ENCODE data around the gene SH3YL1.

DNA sequence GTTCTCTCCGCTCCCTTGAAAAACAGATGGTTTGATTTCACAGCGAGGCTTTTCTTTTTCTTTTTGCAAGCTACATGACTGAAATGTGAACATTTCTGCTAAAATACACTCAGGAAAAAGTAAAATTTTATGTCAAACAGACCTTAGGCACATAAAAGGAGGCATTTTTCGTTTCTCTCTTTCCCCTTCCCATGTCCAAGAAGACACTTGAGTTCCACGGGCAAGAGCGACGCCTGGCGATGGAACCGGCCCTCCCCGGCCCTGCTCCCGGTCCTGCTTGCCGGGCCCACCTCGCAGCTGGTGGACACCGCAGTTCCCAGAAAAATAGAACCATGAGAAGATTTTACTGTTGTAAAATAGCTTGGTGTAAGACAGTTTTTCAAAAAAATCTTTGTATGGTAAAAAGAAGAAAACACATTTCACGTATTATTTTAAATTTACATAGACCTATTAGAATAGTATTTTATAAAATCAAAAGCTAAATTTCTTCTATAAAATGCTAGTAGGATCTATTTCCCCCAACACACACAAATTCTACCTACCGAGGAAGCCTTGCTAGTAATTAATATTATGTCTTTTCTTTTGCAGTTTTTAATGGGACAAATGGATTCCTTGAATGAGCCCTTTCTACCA, 26.4 kb upstream of the SH3YL1 start:
- TF ChIP-seq POLR2A (IDR thresholded peaks at IDR 0.05; ENCODE audit: low read length), result no peak
- TF ChIP-seq, protein P1, sequence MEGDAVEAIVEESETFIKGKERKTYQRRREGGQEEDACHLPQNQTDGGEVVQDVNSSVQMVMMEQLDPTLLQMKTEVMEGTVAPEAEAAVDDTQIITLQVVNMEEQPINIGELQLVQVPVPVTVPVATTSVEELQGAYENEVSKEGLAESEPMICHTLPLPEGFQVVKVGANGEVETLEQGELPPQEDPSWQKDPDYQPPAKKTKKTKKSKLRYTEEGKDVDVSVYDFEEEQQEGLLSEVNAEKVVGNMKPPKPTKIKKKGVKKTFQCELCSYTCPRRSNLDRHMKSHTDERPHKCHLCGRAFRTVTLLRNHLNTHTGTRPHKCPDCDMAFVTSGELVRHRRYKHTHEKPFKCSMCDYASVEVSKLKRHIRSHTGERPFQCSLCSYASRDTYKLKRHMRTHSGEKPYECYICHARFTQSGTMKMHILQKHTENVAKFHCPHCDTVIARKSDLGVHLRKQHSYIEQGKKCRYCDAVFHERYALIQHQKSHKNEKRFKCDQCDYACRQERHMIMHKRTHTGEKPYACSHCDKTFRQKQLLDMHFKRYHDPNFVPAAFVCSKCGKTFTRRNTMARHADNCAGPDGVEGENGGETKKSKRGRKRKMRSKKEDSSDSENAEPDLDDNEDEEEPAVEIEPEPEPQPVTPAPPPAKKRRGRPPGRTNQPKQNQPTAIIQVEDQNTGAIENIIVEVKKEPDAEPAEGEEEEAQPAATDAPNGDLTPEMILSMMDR (IDR thresholded peaks at IDR 0.05), result peak; percentile 85
- no peak for TF ChIP-seq RNF2 (IDR thresholded peaks at IDR 0.05; ENCODE audit: borderline replicate concordance, low read depth)
- no peak for TF ChIP-seq HEYL (CRISPR knock-in tag; IDR thresholded peaks at IDR 0.05)
- TF ChIP-seq HDAC2 (IDR thresholded peaks at IDR 0.05), result no peak
